GOT3 (cell line): Measurements from ENCODE around the gene FNDC8.
"Not testable (repeated sequence)": the region's sequence is repeated elsewhere in the genome, so short reads cannot be mapped to it uniquely, and the experiment has no call there.

Experiments used
- DNase-seq: peaks from one replicate; lab custom pipeline; 2025; ENCODE audit warnings: mixed read lengths; lab: John Stamatoyannopoulos, UW

FNDC8 gene

GRCh38 chr17:35121315-35121714, at the start of gene FNDC8:
TSS of gene FNDC8 (plus strand) at chr17:35121615. CDS start at chr17:35121694, 79 bp downstream.
- DNase-seq: no peak

- DNase-seq: no peak
Observed at GRCh38 chr17:35073183-35073790, 48.1 kb upstream of the FNDC8 start.

GRCh38 chr17:35073991-35074627, 47.3 kb upstream of the FNDC8 start:
- no peak for DNase-seq

- no peak for DNase-seq
Observed at GRCh38 chr17:35074711-35075707, 46.4 kb upstream of the FNDC8 start.

- no peak for DNase-seq
Observed at GRCh38 chr17:35076874-35077273, 44.5 kb upstream of the FNDC8 start.

- DNase-seq: no peak
Observed at GRCh38 chr17:35079547-35080423, 41.6 kb upstream of the FNDC8 start.

GRCh38 chr17:35080536-35080935, 40.9 kb upstream of the FNDC8 start:
- no peak for DNase-seq

GRCh38 chr17:35081638-35082037, 39.8 kb upstream of the FNDC8 start:
- no peak for DNase-seq

- no peak for DNase-seq
Observed at GRCh38 chr17:35082073-35082657, 39.2 kb upstream of the FNDC8 start.

- no peak for DNase-seq
Observed at GRCh38 chr17:35083071-35083470, 38.3 kb upstream of the FNDC8 start.

GRCh38 chr17:35084987-35085386, 36.4 kb upstream of the FNDC8 start:
- DNase-seq: no peak

GRCh38 chr17:35086164-35086563, 35.3 kb upstream of the FNDC8 start:
- no peak for DNase-seq

- DNase-seq: no peak
Observed at GRCh38 chr17:35086931-35087573, 34.4 kb upstream of the FNDC8 start.

GRCh38 chr17:35087731-35088355, 33.6 kb upstream of the FNDC8 start:
- no peak for DNase-seq

GRCh38 chr17:35088356-35088880, 33.0 kb upstream of the FNDC8 start:
- DNase-seq: peak; percentile 6

GRCh38 chr17:35088881-35089585, 32.4 kb upstream of the FNDC8 start:
- peak; percentile 26 for DNase-seq

- DNase-seq: no peak
Observed at GRCh38 chr17:35089586-35090296, 31.7 kb upstream of the FNDC8 start.

GRCh38 chr17:35090707-35091106, 30.7 kb upstream of the FNDC8 start:
- DNase-seq: not testable (repeated sequence)

GRCh38 chr17:35094902-35095301, 26.5 kb upstream of the FNDC8 start:
- no peak for DNase-seq
